HG03521 (cell line): Measurements from ENCODE around the gene TFEC.
"Not testable (repeated sequence)": the region's sequence is repeated elsewhere in the genome, so short reads cannot be mapped to it uniquely, and the experiment has no call there.

Experiments
- ATAC-seq: cut with Tn5 transposase; IDR thresholded peaks from one replicate; pipeline ENCODE4 v1.9.1; 2021; ENCODE audit warnings: mild to moderate bottlenecking, moderate library complexity; ENCODE audit not compliant: unreplicated experiment

The TFEC gene

GRCh38 chr7:116030651-116031276 lies at the start of gene TFEC:
TSS of gene TFEC (minus strand) at chr7:116030763. CDS start at chr7:115984441, 46,322 bp downstream.
- ATAC-seq = no peak

- ATAC-seq = no peak
Measured at GRCh38 chr7:116075351-116076145, 45.0 kb upstream of the TFEC start.

GRCh38 chr7:116071629-116072028 lies 41.1 kb upstream of the TFEC start:
- no peak for ATAC-seq

- no peak for ATAC-seq
Measured at GRCh38 chr7:116064179-116064578, 33.6 kb upstream of the TFEC start.

GRCh38 chr7:116062666-116063065 lies 32.1 kb upstream of the TFEC start:
- no peak for ATAC-seq

- no peak for ATAC-seq
Measured at GRCh38 chr7:116052006-116052405, 21.4 kb upstream of the TFEC start.

GRCh38 chr7:116047261-116047660 lies 16.7 kb upstream of the TFEC start:
- not testable (repeated sequence) for ATAC-seq

- no peak for ATAC-seq
Measured at GRCh38 chr7:116045532-116045931, 15.0 kb upstream of the TFEC start.

- ATAC-seq = peak; percentile 87
Measured at GRCh38 chr7:116041615-116042014, 11.1 kb upstream of the TFEC start.

GRCh38 chr7:116037401-116037800 lies 6.8 kb upstream of the TFEC start:
- no peak for ATAC-seq

- no peak for ATAC-seq
Measured at GRCh38 chr7:116034411-116034810, 3.8 kb upstream of the TFEC start.

GRCh38 chr7:116032886-116033285 lies 2.3 kb upstream of the TFEC start:
- ATAC-seq = no peak

- peak; percentile 44 for ATAC-seq
Measured at GRCh38 chr7:116028787-116029186, 1.8 kb downstream of the TFEC start.

GRCh38 chr7:116027786-116028185 lies 2.8 kb downstream of the TFEC start:
- no peak for ATAC-seq

- no peak for ATAC-seq
Measured at GRCh38 chr7:116024826-116025809, 5.4 kb downstream of the TFEC start.

GRCh38 chr7:116021237-116021636 lies 9.3 kb downstream of the TFEC start:
- ATAC-seq = peak; percentile 50

- ATAC-seq = no peak
Measured at GRCh38 chr7:116018731-116019130, 11.8 kb downstream of the TFEC start.

GRCh38 chr7:116013675-116014074 lies 16.9 kb downstream of the TFEC start:
- ATAC-seq = no peak

- ATAC-seq = no peak
Measured at GRCh38 chr7:116011584-116011983, 19.0 kb downstream of the TFEC start.

GRCh38 chr7:116004762-116005161 lies 25.8 kb downstream of the TFEC start:
- not testable (repeated sequence) for ATAC-seq

GRCh38 chr7:115997221-115997620 lies 33.3 kb downstream of the TFEC start:
- no peak for ATAC-seq
